ENCODE data around the gene UHRF2. TPM values are rescaled to one million over a fixed set of nuclear protein-coding genes. Genes with fewer than 3 reads are reported as not detected.
"Not testable (repeated sequence)": the region's sequence is repeated elsewhere in the genome, so short reads cannot be mapped to it uniquely, and the experiment has no call there.

Gene UHRF2
- total and polyA plus RNA-seq, 2 donors from 2014 or later, result 14.2 to 45.1 TPM

- H3K4me1 ChIP-seq (ENCODE audit: control insufficient read depth in 2 of 3, insufficient read depth in 2 of 3, low read depth in 1 of 3, low read length in 3 of 3), result no peaks in the 10 kb centered on the region
- H3K9ac ChIP-seq (ENCODE audit: low read length in 3 of 3), result no peak overlapping the region
- no peak overlapping the region for H3K27ac ChIP-seq (ENCODE audit: low read depth in 2 of 2, low read length in 2 of 2)
- DNase-seq, result no peak
- no peak overlapping the region for H3K4me3 ChIP-seq (ENCODE audit: low read length in 3 of 3)
- peaks cover 0 to 10% (median 2%) of the 10 kb centered on the region in 3 donors for H3K9me3 ChIP-seq (ENCODE audit: control insufficient read depth in 2 of 3, insufficient read depth in 1 of 3, low read length in 3 of 3)
- H3K27me3 ChIP-seq (ENCODE audit: control insufficient read depth, insufficient read depth, low read length), result no peaks in the 10 kb centered on the region
- no peak for FAIRE-seq
- TF ChIP-seq CTCF (IDR thresholded peaks at IDR 0.05; ENCODE audit: borderline replicate concordance, extremely low read depth, insufficient read depth), result no peak
- intact Hi-C loops (cut with DNase I), result no loop called here
- no peaks in the 10 kb centered on the region for H3K36me3 ChIP-seq (ENCODE audit: control insufficient read depth in 2 of 3, insufficient read depth in 3 of 3, low read length in 3 of 3)
Observed at GRCh38 chr9:6525326-6526045, 112.5 kb downstream of the UHRF2 start.

GRCh38 chr9:6535594-6535993, 122.6 kb downstream of the UHRF2 start:
- Histone ChIP-seq H3K4me1 (ENCODE audit: control insufficient read depth in 2 of 3, insufficient read depth in 2 of 3, low read depth in 1 of 3, low read length in 3 of 3) (no peaks in the 10 kb centered on the region), H3K27ac (ENCODE audit: low read depth in 2 of 2, low read length in 2 of 2) (no peak overlapping the region), H3K36me3 (ENCODE audit: control insufficient read depth in 2 of 3, insufficient read depth in 3 of 3, low read length in 3 of 3) (peaks cover 0 to 38% (median 5%) of the 10 kb centered on the region in 3 donors), H3K9me3 (ENCODE audit: control insufficient read depth in 2 of 3, insufficient read depth in 1 of 3, low read length in 3 of 3) (no peaks in the 10 kb centered on the region), H3K27me3 (ENCODE audit: control insufficient read depth, insufficient read depth, low read length) (no peaks in the 10 kb centered on the region), H3K9ac (ENCODE audit: low read length in 3 of 3) (no peak overlapping the region), H3K4me3 (ENCODE audit: low read length in 3 of 3) (no peak overlapping the region)
- intact Hi-C loops (cut with DNase I), result no loop called here
- TF ChIP-seq CTCF (IDR thresholded peaks at IDR 0.05; ENCODE audit: borderline replicate concordance, extremely low read depth, insufficient read depth), result no peak
- FAIRE-seq (no peak), DNase-seq (no peak)

- FAIRE-seq (no peak), DNase-seq (no peak)
- Histone ChIP-seq H3K4me3 (ENCODE audit: low read length in 3 of 3) (no peak overlapping the region), H3K9me3 (ENCODE audit: control insufficient read depth in 2 of 3, insufficient read depth in 1 of 3, low read length in 3 of 3) (no peaks in the 10 kb centered on the region), H3K27ac (ENCODE audit: low read depth in 2 of 2, low read length in 2 of 2) (no peak overlapping the region), H3K9ac (ENCODE audit: low read length in 3 of 3) (no peak overlapping the region), H3K4me1 (ENCODE audit: control insufficient read depth in 2 of 3, insufficient read depth in 2 of 3, low read depth in 1 of 3, low read length in 3 of 3) (no peaks in the 10 kb centered on the region), H3K36me3 (ENCODE audit: control insufficient read depth in 2 of 3, insufficient read depth in 3 of 3, low read length in 3 of 3) (peaks cover 0 to 32% (median 1%) of the 10 kb centered on the region in 3 donors), H3K27me3 (ENCODE audit: control insufficient read depth, insufficient read depth, low read length) (no peaks in the 10 kb centered on the region)
- intact Hi-C loops (cut with DNase I), result no loop called here
- no peak for TF ChIP-seq CTCF (IDR thresholded peaks at IDR 0.05; ENCODE audit: borderline replicate concordance, extremely low read depth, insufficient read depth)
Observed at GRCh38 chr9:6538666-6539071, 125.7 kb downstream of the UHRF2 start.

GRCh38 chr9:6542617-6543016, 129.6 kb downstream of the UHRF2 start:
- intact Hi-C loops (cut with DNase I); H3K27me3 ChIP-seq (ENCODE audit: control insufficient read depth, insufficient read depth, low read length); DNase-seq; FAIRE-seq; H3K4me1 ChIP-seq (ENCODE audit: control insufficient read depth in 2 of 3, insufficient read depth in 2 of 3, low read depth in 1 of 3, low read length in 3 of 3); H3K4me3 ChIP-seq (ENCODE audit: low read length in 3 of 3); H3K9me3 ChIP-seq (ENCODE audit: control insufficient read depth in 2 of 3, insufficient read depth in 1 of 3, low read length in 3 of 3); H3K27ac ChIP-seq (ENCODE audit: low read depth in 2 of 2, low read length in 2 of 2); H3K9ac ChIP-seq (ENCODE audit: low read length in 3 of 3): not testable (repeated sequence)
- H3K36me3 ChIP-seq (ENCODE audit: control insufficient read depth in 2 of 3, insufficient read depth in 3 of 3, low read length in 3 of 3), result peaks cover 0 to 25% (median 2%) of the 10 kb centered on the region in 3 donors

Measured in kidney (tissue), 14 donors.